Effector memory CD4-positive, alpha-beta T cell (primary cell): ENCODE data around the gene GAS7.

Experiments
- DNase-seq, 3 donors: peaks; one replicate each; pipeline ENCODE4 v3.0.0-alpha.2; 2020
- H3K27ac ChIP-seq: 2 replicates; pipeline ENCODE4 v1.7.0; 2013; ENCODE audit warnings: mild to moderate bottlenecking, low read length, moderate library complexity; ENCODE audit not compliant: insufficient read depth, poor library complexity, severe bottlenecking
- H3K27me3 ChIP-seq: replicated peaks from 2 replicates; pipeline ENCODE4 v1.7.0; 2013; ENCODE audit warnings: mild to moderate bottlenecking, low read length; ENCODE audit not compliant: insufficient read depth, control insufficient read depth, poor library complexity, severe bottlenecking
- H3K36me3 ChIP-seq: 2 replicates; pipeline ENCODE4 v1.7.0; 2013; ENCODE audit warnings: mild to moderate bottlenecking, low read length, moderate library complexity; ENCODE audit not compliant: control insufficient read depth, insufficient read depth
- H3K4me1 ChIP-seq: 2 replicates; pipeline ENCODE4 v1.7.0; 2013; ENCODE audit warnings: low read length, mild to moderate bottlenecking; ENCODE audit not compliant: control insufficient read depth, insufficient read depth, poor library complexity, severe bottlenecking
- H3K4me3 ChIP-seq: 2 replicates; pipeline ENCODE4 v1.7.0; 2013; ENCODE audit warnings: low read length, low read depth, mild to moderate bottlenecking; ENCODE audit not compliant: insufficient read depth, poor library complexity, severe bottlenecking
- H3K9me3 ChIP-seq: 2 replicates; pipeline ENCODE4 v1.7.0; 2013; ENCODE audit warnings: mild to moderate bottlenecking, low read length, moderate library complexity; ENCODE audit not compliant: control insufficient read depth

GAS7 gene

GRCh38 chr17:10125531-10126275 lies 72.7 kb downstream of the GAS7 start:
- no peaks in the 10 kb centered on the region for H3K27me3 ChIP-seq
- DNase-seq: no peak
- H3K36me3 ChIP-seq: no peaks in the 10 kb centered on the region
- H3K27ac ChIP-seq: no peak overlapping the region
- H3K4me1 ChIP-seq: no peaks in the 10 kb centered on the region
- no peaks in the 10 kb centered on the region for H3K9me3 ChIP-seq
- no peak overlapping the region for H3K4me3 ChIP-seq

- no peaks in the 10 kb centered on the region for H3K4me1 ChIP-seq
These were observed 75.3 kb downstream of the GAS7 start for GRCh38 chr17:10123093-10123492.

GRCh38 chr17:10121971-10122707 lies 76.3 kb downstream of the GAS7 start:
- Histone ChIP-seq H3K36me3 (no peaks in the 10 kb centered on the region), H3K27ac (no peak overlapping the region), H3K4me3 (no peak overlapping the region), H3K4me1 (no peaks in the 10 kb centered on the region), H3K9me3 (no peaks in the 10 kb centered on the region), H3K27me3 (no peaks in the 10 kb centered on the region)
- DNase-seq: no peak

More at GRCh38 chr17:10123093-10123492, 75.3 kb downstream of the GAS7 start:
- H3K36me3 ChIP-seq: no peaks in the 10 kb centered on the region
- H3K4me3 ChIP-seq: no peak overlapping the region
- H3K27me3 ChIP-seq: no peaks in the 10 kb centered on the region
- H3K27ac ChIP-seq: no peak overlapping the region
- H3K9me3 ChIP-seq: no peaks in the 10 kb centered on the region
- DNase-seq: no peak

GRCh38 chr17:10120749-10121148 lies 77.7 kb downstream of the GAS7 start:
- Histone ChIP-seq H3K9me3 (no peaks in the 10 kb centered on the region), H3K36me3 (no peaks in the 10 kb centered on the region), H3K27ac (no peak overlapping the region), H3K27me3 (no peaks in the 10 kb centered on the region), H3K4me3 (no peak overlapping the region), H3K4me1 (no peaks in the 10 kb centered on the region)
- DNase-seq: no peak

- Histone ChIP-seq H3K4me3 (no peak overlapping the region), H3K27ac (no peak overlapping the region), H3K27me3 (no peaks in the 10 kb centered on the region), H3K36me3 (no peaks in the 10 kb centered on the region), H3K9me3 (no peaks in the 10 kb centered on the region), H3K4me1 (no peaks in the 10 kb centered on the region)
- no peak for DNase-seq
These were observed 78.3 kb downstream of the GAS7 start for GRCh38 chr17:10120109-10120485.

- Histone ChIP-seq H3K27ac (no peak overlapping the region), H3K4me1 (no peaks in the 10 kb centered on the region), H3K4me3 (no peak overlapping the region), H3K9me3 (no peaks in the 10 kb centered on the region), H3K27me3 (no peaks in the 10 kb centered on the region), H3K36me3 (no peaks in the 10 kb centered on the region)
- DNase-seq: no peak
These were observed 79.0 kb downstream of the GAS7 start for GRCh38 chr17:10119203-10120108.

GRCh38 chr17:10118788-10119130 lies 79.6 kb downstream of the GAS7 start:
- DNase-seq: no peak
- no peaks in the 10 kb centered on the region for H3K27me3 ChIP-seq
- no peaks in the 10 kb centered on the region for H3K4me1 ChIP-seq
- H3K27ac ChIP-seq: no peak overlapping the region
- no peaks in the 10 kb centered on the region for H3K36me3 ChIP-seq
- no peaks in the 10 kb centered on the region for H3K9me3 ChIP-seq
- H3K4me3 ChIP-seq: no peak overlapping the region

GRCh38 chr17:10117581-10118001 lies 80.8 kb downstream of the GAS7 start:
- H3K4me1 ChIP-seq: no peaks in the 10 kb centered on the region
- no peak overlapping the region for H3K4me3 ChIP-seq
- no peaks in the 10 kb centered on the region for H3K9me3 ChIP-seq
- no peak for DNase-seq
- no peaks in the 10 kb centered on the region for H3K27me3 ChIP-seq
- no peaks in the 10 kb centered on the region for H3K36me3 ChIP-seq
- H3K27ac ChIP-seq: no peak overlapping the region

GRCh38 chr17:10116753-10117420 lies 81.5 kb downstream of the GAS7 start:
- Histone ChIP-seq H3K9me3 (no peaks in the 10 kb centered on the region), H3K4me1 (no peaks in the 10 kb centered on the region), H3K36me3 (no peaks in the 10 kb centered on the region), H3K4me3 (no peak overlapping the region), H3K27ac (no peak overlapping the region), H3K27me3 (no peaks in the 10 kb centered on the region)
- DNase-seq: no peak
